PC-3 (cell line): ENCODE data around the gene PNMA6E. TPM values are rescaled to one million over a fixed set of nuclear protein-coding genes. Genes with fewer than 3 reads are reported as not detected.
A peak's percentile ranks its signal among the peaks of the same experiment; 100 is the strongest.

ENCODE experiments used
- ATAC-seq: fragments of 200-7000 bp; cut with Tn5 transposase; 2 replicates; pipeline ENCODE4 v1.9.1; 2020; ENCODE audit warnings: mild to moderate bottlenecking, moderate library complexity
- BruUV-seq: library from RNA; stranded (reverse); fragments of 400-500 nt; replicated peaks from 2 replicates; lab custom pipeline; 2021; lab: Mats Ljungman, UMichigan
- CTCF ChIA-PET: fragments of 300-600 bp; sonication (Branson Sonifier 250); formaldehyde crosslinking; loops from one replicate; lab custom pipeline; 2022; ENCODE audit warnings: antibody characterized with exemption; lab: Charles Lee
- POLR2A ChIA-PET: fragments of 300-600 bp; sonication (Branson Sonifier 250); formaldehyde crosslinking; loops from one replicate; lab custom pipeline; 2022; ENCODE audit warnings: antibody characterized with exemption; ENCODE audit not compliant: unreplicated experiment; lab: Charles Lee
- DNase-seq: peaks from one replicate; pipeline ENCODE4 v3.0.0-alpha.2; 2015
- H2AFZ ChIP-seq: fragments of 300-600 bp; sonication (generic); 2 replicates; pipeline ENCODE4 v1.6.0; 2016; ENCODE audit warnings: antibody characterized with exemption, low read length
- H3F3A ChIP-seq: fragments of 300-600 bp; sonication (generic); one replicate; pipeline ENCODE4 v1.6.0; 2017; ENCODE audit warnings: antibody characterized with exemption, low read length, control low read depth, mild to moderate bottlenecking; ENCODE audit not compliant: unreplicated experiment
- H3K27ac ChIP-seq: fragments of 300-600 bp; sonication (generic); 2 replicates; pipeline ENCODE4 v1.5.1; 2016; ENCODE audit warnings: mild to moderate bottlenecking, low read length
- H3K27me3 ChIP-seq: fragments of 300-600 bp; sonication (generic); 2 replicates; pipeline ENCODE4 v1.6.1; 2016; ENCODE audit warnings: low read length, mixed read lengths
- H3K36me3 ChIP-seq: fragments of 300-600 bp; sonication (generic); 2 replicates; pipeline ENCODE4 v1.6.1; 2016; ENCODE audit warnings: low read depth, mixed run types, low read length, mixed read lengths
- H3K4me1 ChIP-seq: fragments of 300-600 bp; sonication (generic); 2 replicates; pipeline ENCODE4 v1.5.1; 2016; ENCODE audit warnings: low read length; ENCODE audit not compliant: insufficient read depth
- H3K4me2 ChIP-seq: fragments of 300-600 bp; sonication (generic); 2 replicates; pipeline ENCODE4 v1.6.0; 2016; ENCODE audit warnings: low read length
- H3K4me3 ChIP-seq: fragments of 300-600 bp; sonication (generic); 2 replicates; pipeline ENCODE4 v1.5.1; 2016; ENCODE audit warnings: mild to moderate bottlenecking, low read length, mixed read lengths
- H3K79me2 ChIP-seq: fragments of 300-600 bp; sonication (generic); 2 replicates; pipeline ENCODE4 v1.6.1; 2017; ENCODE audit warnings: low read length, mixed read lengths
- H3K9ac ChIP-seq: fragments of 300-600 bp; sonication (generic); 2 replicates; pipeline ENCODE4 v1.6.0; 2016; ENCODE audit warnings: mild to moderate bottlenecking, low read length
- H3K9me2 ChIP-seq: fragments of 300-600 bp; sonication (generic); replicated peaks from 2 replicates; pipeline ENCODE4 v1.6.1; 2016; ENCODE audit warnings: mixed run types, low read length, mixed read lengths
- H3K9me3 ChIP-seq: fragments of 300-600 bp; sonication (generic); 2 replicates; pipeline ENCODE4 v1.6.1; 2016; ENCODE audit warnings: low read length, mixed read lengths
- H4K20me1 ChIP-seq: fragments of 300-600 bp; sonication (generic); 2 replicates; pipeline ENCODE4 v1.6.1; 2016; ENCODE audit warnings: low read length, mixed read lengths
- CTCF ChIP-seq: fragments of 300-600 bp; sonication (generic); conservative IDR thresholded peaks from 2 replicates; pipeline ENCODE4 v1.5.1; 2017; ENCODE audit warnings: antibody characterized with exemption, low read depth, mild to moderate bottlenecking, low read length
- EZH2 ChIP-seq: fragments of 300-600 bp; sonication (generic); IDR thresholded peaks from one replicate; pipeline ENCODE4 v1.6.1; 2017; ENCODE audit warnings: antibody characterized with exemption, mild to moderate bottlenecking, low read length; ENCODE audit not compliant: unreplicated experiment
- EZH2phosphoT487 ChIP-seq: fragments of 300-600 bp; sonication (generic); IDR thresholded peaks from 2 replicates; pipeline ENCODE4 v1.6.1; 2018; ENCODE audit warnings: mild to moderate bottlenecking, antibody characterized with exemption, low read length, borderline replicate concordance
- intact Hi-C: fragments of 100-400 bp; cut with micrococcal nuclease; formaldehyde crosslinking; loops from 2 replicates; pipeline ENCODE4 v1.9.0; 2023
- total RNA-seq: library from RNA; depleted of rRNA; stranded (reverse); fragments of >200 nt; gene quantifications from 2 replicates; pipeline ENCODE4 v1.2.3, GENCODE V29; 2014

The PNMA6E gene
- total RNA-seq, 1 experiment from 2014 or later: not detected

GRCh38 chrX:153444333-153445011, 43.3 kb upstream of the PNMA6E start:
- no peak for TF ChIP-seq CTCF
- intact Hi-C loops: no loop called here
- ChIA-PET CTCF (no interaction called here), POLR2A (no interaction called here)
- Histone ChIP-seq H3K4me3 (no peak overlapping the region), H2AFZ (no peak overlapping the region), H3K9me2 (no peaks in the 10 kb centered on the region), H3K9ac (no peak overlapping the region), H3K36me3 (no peaks in the 10 kb centered on the region), H3K27ac (no peak overlapping the region), H3K4me2 (no peak overlapping the region), H3F3A (no peaks in the 10 kb centered on the region), H3K9me3 (no peaks in the 10 kb centered on the region), H3K4me1 (peaks cover 6% of the 10 kb centered on the region; the same call in 1 of the 2 replicates), H3K79me2 (no peaks in the 10 kb centered on the region), H3K27me3 (no peaks in the 10 kb centered on the region), H4K20me1 (no peaks in the 10 kb centered on the region)
- BruUV-seq: no TSS peak
- ATAC-seq: no peak
- no peak for DNase-seq

GRCh38 chrX:153443476-153444332, 42.6 kb upstream of the PNMA6E start:
- no peaks in the 10 kb centered on the region for H3K36me3 ChIP-seq
- H3K4me2 ChIP-seq: no peak overlapping the region
- no peaks in the 10 kb centered on the region for H3K27me3 ChIP-seq
- CTCF ChIA-PET: no interaction called here
- POLR2A ChIA-PET: no interaction called here
- no peaks in the 10 kb centered on the region for H3F3A ChIP-seq
- intact Hi-C loops: no loop called here
- peaks cover 6% of the 10 kb centered on the region; the same call in 1 of the 2 replicates for H3K4me1 ChIP-seq
- ATAC-seq (peak; percentile 83), DNase-seq (peak; percentile 47)
- H4K20me1 ChIP-seq: no peaks in the 10 kb centered on the region
- H3K4me3 ChIP-seq: no peak overlapping the region
- no peak for TF ChIP-seq EZH2
- TF ChIP-seq CTCF: no peak
- no peak for TF ChIP-seq EZH2phosphoT487
- H2AFZ ChIP-seq: no peak overlapping the region
- H3K9me2 ChIP-seq: no peaks in the 10 kb centered on the region
- BruUV-seq: no TSS peak
- no peak overlapping the region for H3K9ac ChIP-seq
- no peaks in the 10 kb centered on the region for H3K9me3 ChIP-seq
- no peaks in the 10 kb centered on the region for H3K79me2 ChIP-seq
- H3K27ac ChIP-seq: no peak overlapping the region

- H2AFZ ChIP-seq: no peak overlapping the region
- no peak overlapping the region for H3K4me2 ChIP-seq
- CTCF ChIA-PET: no interaction called here
- H3K36me3 ChIP-seq: no peaks in the 10 kb centered on the region
- H3K9me2 ChIP-seq: no peaks in the 10 kb centered on the region
- no peak overlapping the region for H3K27ac ChIP-seq
- TF ChIP-seq CTCF: no peak
- TF ChIP-seq EZH2: no peak
- no peak for TF ChIP-seq EZH2phosphoT487
- no TSS peak for BruUV-seq
- H3F3A ChIP-seq: no peaks in the 10 kb centered on the region
- POLR2A ChIA-PET: no interaction called here
- no peaks in the 10 kb centered on the region for H3K27me3 ChIP-seq
- peaks cover 6% of the 10 kb centered on the region; the same call in 1 of the 2 replicates for H3K4me1 ChIP-seq
- H3K9me3 ChIP-seq: no peaks in the 10 kb centered on the region
- intact Hi-C loops: no loop called here
- H4K20me1 ChIP-seq: no peaks in the 10 kb centered on the region
- H3K4me3 ChIP-seq: no peak overlapping the region
- ATAC-seq (no peak), DNase-seq (no peak)
- no peak overlapping the region for H3K9ac ChIP-seq
- H3K79me2 ChIP-seq: no peaks in the 10 kb centered on the region
Measured at GRCh38 chrX:153442463-153442862, 41.3 kb upstream of the PNMA6E start.
